ENCODE measurements around the gene USP40. TPM values are rescaled to one million over a fixed set of nuclear protein-coding genes. Genes with fewer than 3 reads are reported as not detected.

The USP40 gene
- total RNA-seq, 1 experiment from 2014 or later = 34.9 TPM

DNA sequence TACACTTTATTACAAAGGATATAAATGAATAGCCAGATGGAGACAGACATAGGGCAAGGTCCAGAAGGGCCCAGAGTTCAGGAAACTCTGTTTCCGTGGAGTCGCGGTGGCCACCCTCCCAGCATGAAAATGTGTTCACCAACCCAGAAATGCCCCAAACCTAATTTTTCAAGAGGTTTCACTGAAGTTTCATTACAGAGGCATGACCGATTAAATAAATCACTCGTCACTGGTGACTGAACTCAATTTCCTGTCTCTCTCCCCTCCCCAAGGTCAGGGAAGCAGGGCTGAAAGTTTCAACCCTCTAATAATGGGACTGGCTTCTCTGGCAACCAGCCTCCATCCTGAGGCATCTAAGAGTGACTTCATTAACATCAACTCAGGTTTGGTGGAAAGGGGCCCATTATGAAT is 22.4 kb downstream of the USP40 start:
- BruUV-seq (replicated peaks) = no TSS peak
- H3K4me1 ChIP-seq (ENCODE audit: control insufficient read depth in 1 of 2, insufficient read depth in 2 of 2, low read length in 2 of 2) = no peaks in the 10 kb centered on the region
- no peak overlapping the region for H2AFZ ChIP-seq (ENCODE audit: low read depth, low read length, poor library complexity, severe bottlenecking)
- intact Hi-C loops (cut with micrococcal nuclease) = no loop called here
- DNase-seq (ENCODE audit: low read depth, low spot score) (no peak), ATAC-seq (no peak)
- no peak overlapping the region for H3K4me3 ChIP-seq (replicated peaks in 1 of 2; ENCODE audit: low read depth in 1 of 2, low read length in 2 of 2)
- no peaks in the 10 kb centered on the region for H3K9me2 ChIP-seq (ENCODE audit: insufficient read depth)
- no peaks in the 10 kb centered on the region for H3K79me2 ChIP-seq (ENCODE audit: insufficient read depth, low read length)
- no peaks in the 10 kb centered on the region for H3K9me3 ChIP-seq (ENCODE audit: control insufficient read depth in 1 of 2, insufficient read depth in 1 of 2, low read depth in 1 of 2, low read length in 2 of 2)
- ChIA-PET CTCF (no interaction called here), RAD21 (ENCODE audit: low non-redundant PET in 1 of 2, low total read pairs in 2 of 2, uncharacterized antibody in 2 of 2, unreplicated experiment in 2 of 2) (no interaction called here), POLR2A (no interaction called here)
- TF ChIP-seq EZH2phosphoT487 (IDR thresholded peaks at IDR 0.05; ENCODE audit: borderline replicate concordance) (no peak), EGR1 (IDR thresholded peaks at IDR 0.05; ENCODE audit: low read depth) (no peak), CEBPB (IDR thresholded peaks at IDR 0.05; ENCODE audit: low read depth) (no peak), EZH2 (IDR thresholded peaks at IDR 0.05) (no peak), TCF7L2 (IDR thresholded peaks at IDR 0.05; ENCODE audit: borderline replicate concordance, extremely low read depth, insufficient read depth, insufficient read length) (no peak), ZNF274 (IDR thresholded peaks at IDR 0.05; ENCODE audit: low read depth, low read length) (no peak), JUND (IDR thresholded peaks at IDR 0.05) (no peak), POLR2AphosphoS5 (IDR thresholded peaks at IDR 0.05; ENCODE audit: low read depth, low read length) (no peak), CBX3 (IDR thresholded peaks at IDR 0.05; ENCODE audit: low read depth) (no peak), SRF (IDR thresholded peaks at IDR 0.05; ENCODE audit: low read depth) (no peak)
- TF ChIP-seq, protein P1, sequence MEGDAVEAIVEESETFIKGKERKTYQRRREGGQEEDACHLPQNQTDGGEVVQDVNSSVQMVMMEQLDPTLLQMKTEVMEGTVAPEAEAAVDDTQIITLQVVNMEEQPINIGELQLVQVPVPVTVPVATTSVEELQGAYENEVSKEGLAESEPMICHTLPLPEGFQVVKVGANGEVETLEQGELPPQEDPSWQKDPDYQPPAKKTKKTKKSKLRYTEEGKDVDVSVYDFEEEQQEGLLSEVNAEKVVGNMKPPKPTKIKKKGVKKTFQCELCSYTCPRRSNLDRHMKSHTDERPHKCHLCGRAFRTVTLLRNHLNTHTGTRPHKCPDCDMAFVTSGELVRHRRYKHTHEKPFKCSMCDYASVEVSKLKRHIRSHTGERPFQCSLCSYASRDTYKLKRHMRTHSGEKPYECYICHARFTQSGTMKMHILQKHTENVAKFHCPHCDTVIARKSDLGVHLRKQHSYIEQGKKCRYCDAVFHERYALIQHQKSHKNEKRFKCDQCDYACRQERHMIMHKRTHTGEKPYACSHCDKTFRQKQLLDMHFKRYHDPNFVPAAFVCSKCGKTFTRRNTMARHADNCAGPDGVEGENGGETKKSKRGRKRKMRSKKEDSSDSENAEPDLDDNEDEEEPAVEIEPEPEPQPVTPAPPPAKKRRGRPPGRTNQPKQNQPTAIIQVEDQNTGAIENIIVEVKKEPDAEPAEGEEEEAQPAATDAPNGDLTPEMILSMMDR (IDR thresholded peaks at IDR 0.05 in 2 of 3, conservative IDR thresholded peaks at IDR 0.05 in 1 of 3; ENCODE audit: borderline replicate concordance in 1 of 3, insufficient read depth in 1 of 3, low read depth in 2 of 3, low read length in 2 of 3) = no peak
- TF ChIP-seq, protein P2, sequence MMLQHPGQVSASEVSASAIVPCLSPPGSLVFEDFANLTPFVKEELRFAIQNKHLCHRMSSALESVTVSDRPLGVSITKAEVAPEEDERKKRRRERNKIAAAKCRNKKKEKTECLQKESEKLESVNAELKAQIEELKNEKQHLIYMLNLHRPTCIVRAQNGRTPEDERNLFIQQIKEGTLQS (IDR thresholded peaks at IDR 0.05) = no peak
- peaks cover 6 to 8% of the 10 kb centered on the region in 2 experiments; a peak in 2 of 4 replicates for H3K36me3 ChIP-seq (ENCODE audit: control insufficient read depth in 1 of 2, insufficient read depth in 2 of 2, low read length in 2 of 2)
- H3K9ac ChIP-seq (ENCODE audit: low read length) = no peak overlapping the region
- H3K27ac ChIP-seq (ENCODE audit: low read depth, low read length) = no peak overlapping the region
- no peaks in the 10 kb centered on the region for H4K20me1 ChIP-seq (ENCODE audit: insufficient read depth)
- H3K4me2 ChIP-seq (ENCODE audit: low read length) = no peak overlapping the region
- H3K27me3 ChIP-seq (ENCODE audit: insufficient read depth, low read length) = no peaks in the 10 kb centered on the region

Measured in HCT116 (cell line).